Immature natural killer cell (primary cell): ENCODE results near the gene PRTN3. TPM values are rescaled to one million over a fixed set of nuclear protein-coding genes. Genes with fewer than 3 reads are reported as not detected.
"Not testable (repeated sequence)": the region's sequence is repeated elsewhere in the genome, so short reads cannot be mapped to it uniquely, and the experiment has no call there.

Experiments
- DNase-seq, 3 donors: peaks; one replicate each; pipeline ENCODE4 v3.0.0; 2022; ENCODE audit warnings: mixed read lengths in 1 of 3
- H3K27ac Mint-ChIP-seq, 6 donors: one replicate each; pipeline ENCODE4 v1.8.0; 2020; ENCODE audit warnings: mixed read lengths in 6 of 6, mild to moderate bottlenecking in 5 of 6, inconsistent platforms in 4 of 6, moderate library complexity in 3 of 6
- H3K27me3 Mint-ChIP-seq, 3 donors: one replicate each; pipeline ENCODE4 v1.8.0; 2020 to 2021; ENCODE audit warnings: low read depth in 3 of 3, mild to moderate bottlenecking in 3 of 3, mixed read lengths in 3 of 3, moderate library complexity in 3 of 3, inconsistent platforms in 1 of 3
- H3K36me3 Mint-ChIP-seq, 3 donors: one replicate each; pipeline ENCODE4 v1.8.0; 2020; ENCODE audit warnings: mixed read lengths in 3 of 3, inconsistent platforms in 2 of 3, mild to moderate bottlenecking in 2 of 3
- H3K4me1 Mint-ChIP-seq, 2 donors: one replicate each; pipeline ENCODE4 v1.8.0; 2020; ENCODE audit warnings: inconsistent platforms in 2 of 2, mild to moderate bottlenecking in 2 of 2, mixed read lengths in 2 of 2, moderate library complexity in 1 of 2
- H3K4me3 Mint-ChIP-seq, 5 donors: one replicate each; pipeline ENCODE4 v1.8.0; 2020; ENCODE audit warnings: mild to moderate bottlenecking in 5 of 5, mixed read lengths in 5 of 5, inconsistent platforms in 3 of 5, moderate library complexity in 3 of 5
- H3K9me3 Mint-ChIP-seq, 6 donors: one replicate each; pipeline ENCODE4 v1.8.0; 2020; ENCODE audit warnings: mild to moderate bottlenecking in 6 of 6, mixed read lengths in 6 of 6, inconsistent platforms in 4 of 6, moderate library complexity in 3 of 6
- polyA plus RNA-seq, 3 donors: library from polyadenylated mRNA; unstranded; fragments of 300-500 nt; fragmentation: Illumina TruSeq; gene quantifications; one replicate each; pipeline ENCODE4 v1.2.3, GENCODE V29; 2021

Gene PRTN3
- polyA plus RNA-seq, 3 donors from 2014 or later: not detected

GRCh38 chr19:815079-815774 lies 25.6 kb upstream of the PRTN3 start:
- Mint-ChIP-seq H3K27me3 (peaks cover 16 to 29% (median 23%) of the 10 kb centered on the region in 3 donors), H3K27ac (no peak overlapping the region), H3K9me3 (peaks cover 0 to 2% (median 0%) of the 10 kb centered on the region in 6 donors), H3K4me1 (no peaks in the 10 kb centered on the region), H3K4me3 (no peak overlapping the region), H3K36me3 (peaks cover 8 to 16% (median 14%) of the 10 kb centered on the region in 3 donors)
- DNase-seq: no peak

GRCh38 chr19:815775-816499 lies 24.9 kb upstream of the PRTN3 start:
- H3K4me1 Mint-ChIP-seq: no peaks in the 10 kb centered on the region
- peaks cover 0 to 2% (median 0%) of the 10 kb centered on the region in 6 donors for H3K9me3 Mint-ChIP-seq
- peaks cover 8 to 16% (median 14%) of the 10 kb centered on the region in 3 donors for H3K36me3 Mint-ChIP-seq
- DNase-seq: no peak
- no peak overlapping the region for H3K4me3 Mint-ChIP-seq
- H3K27me3 Mint-ChIP-seq: peaks cover 19 to 29% (median 21%) of the 10 kb centered on the region in 3 donors
- peak overlapping the region in 3 of 6 donors; percentile 37 to 57 (median 39) for H3K27ac Mint-ChIP-seq

DNA sequence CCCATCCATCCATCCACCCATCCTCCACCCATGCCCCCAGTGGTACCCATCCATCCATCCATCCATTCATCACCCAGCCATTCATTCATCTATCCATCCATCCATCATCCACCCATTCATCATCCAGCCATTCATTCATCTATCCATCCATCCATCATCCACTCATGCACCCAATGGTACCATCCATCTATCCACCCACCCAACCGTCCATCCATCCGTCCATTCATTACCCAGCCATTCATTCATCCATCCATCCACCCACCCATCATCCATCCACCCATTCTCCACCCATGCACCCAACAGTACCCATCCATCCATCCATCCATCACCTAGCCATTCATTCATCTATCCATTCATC lies 24.3 kb upstream of the PRTN3 start:
- peaks cover 17 to 25% (median 17%) of the 10 kb centered on the region in 3 donors for H3K27me3 Mint-ChIP-seq
- peak overlapping the region in 1 of 5 donors; percentile 27 for H3K4me3 Mint-ChIP-seq
- H3K4me1 Mint-ChIP-seq: no peaks in the 10 kb centered on the region
- H3K27ac Mint-ChIP-seq: peak overlapping the region in 4 of 6 donors; percentile 20 to 72 (median 38)
- peaks cover 0 to 2% (median 0%) of the 10 kb centered on the region in 6 donors for H3K9me3 Mint-ChIP-seq
- H3K36me3 Mint-ChIP-seq: peaks cover 6 to 14% (median 11%) of the 10 kb centered on the region in 3 donors
- DNase-seq: no peak

GRCh38 chr19:820212-820611 lies 20.6 kb upstream of the PRTN3 start:
- not testable (repeated sequence) for H3K4me1 Mint-ChIP-seq, H3K27ac Mint-ChIP-seq, H3K9me3 Mint-ChIP-seq, DNase-seq, H3K4me3 Mint-ChIP-seq
- peaks cover 8 to 13% (median 13%) of the 10 kb centered on the region in 3 donors for H3K27me3 Mint-ChIP-seq
- peaks cover 4 to 11% (median 11%) of the 10 kb centered on the region in 3 donors for H3K36me3 Mint-ChIP-seq

DNA sequence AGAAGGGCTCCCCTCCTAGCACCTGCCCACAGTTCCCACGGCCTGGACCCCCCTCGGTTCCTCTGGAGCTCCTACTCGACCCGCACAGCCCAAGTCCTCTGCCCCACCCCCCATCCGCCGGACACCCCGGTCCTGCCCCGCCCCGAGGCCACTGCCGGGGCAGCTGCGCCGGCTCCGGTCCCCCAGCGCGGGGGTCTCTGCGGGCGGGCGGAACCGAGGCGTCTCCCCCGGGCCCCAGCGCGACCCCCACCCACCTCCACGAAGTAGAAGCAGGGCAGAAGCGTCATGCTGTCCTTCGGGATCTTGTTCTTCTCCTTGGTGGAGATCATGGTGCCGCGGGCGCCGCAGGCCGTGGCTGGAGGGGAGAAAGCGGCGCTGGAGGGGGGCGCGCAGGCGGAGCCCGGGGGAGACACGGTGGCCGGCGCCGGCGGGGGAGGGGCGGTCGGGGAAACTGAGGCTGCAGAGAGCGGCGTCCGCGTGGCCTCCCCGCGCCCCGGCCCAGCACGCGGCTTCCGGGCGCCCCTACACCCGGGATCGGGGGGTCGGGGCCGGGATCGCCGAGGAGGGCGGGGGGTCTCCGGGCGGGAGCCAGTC lies 19.5 kb upstream of the PRTN3 start:
- DNase-seq: no peak
- no peaks in the 10 kb centered on the region for H3K4me1 Mint-ChIP-seq
- H3K9me3 Mint-ChIP-seq: peaks cover 0 to 2% (median 0%) of the 10 kb centered on the region in 6 donors
- H3K27me3 Mint-ChIP-seq: peaks cover 6 to 7% (median 7%) of the 10 kb centered on the region in 3 donors
- no peak overlapping the region for H3K4me3 Mint-ChIP-seq
- H3K36me3 Mint-ChIP-seq: peaks cover 3 to 6% (median 5%) of the 10 kb centered on the region in 3 donors
- no peak overlapping the region for H3K27ac Mint-ChIP-seq

- Mint-ChIP-seq H3K4me1 (no peaks in the 10 kb centered on the region), H3K27me3 (peaks cover 5 to 7% (median 6%) of the 10 kb centered on the region in 3 donors), H3K36me3 (no peaks in the 10 kb centered on the region), H3K4me3 (peak within 1 kb of the TSS in 1 of 5 donors; percentile 30), H3K9me3 (peaks cover 0 to 2% (median 0%) of the 10 kb centered on the region in 6 donors), H3K27ac (no peak within 1 kb of the TSS)
- no peak for DNase-seq
These were observed 18.8 kb upstream of the PRTN3 start, which contains the start of gene PLPPR3 for GRCh38 chr19:821825-822503. Gene PLPPR3, minus strand, starts transcription at chr19:821955. Its CDS starts 396 bp downstream, at chr19:821559.

GRCh38 chr19:823565-824121 lies 17.2 kb upstream of the PRTN3 start:
- no peak overlapping the region for H3K27ac Mint-ChIP-seq

DNA sequence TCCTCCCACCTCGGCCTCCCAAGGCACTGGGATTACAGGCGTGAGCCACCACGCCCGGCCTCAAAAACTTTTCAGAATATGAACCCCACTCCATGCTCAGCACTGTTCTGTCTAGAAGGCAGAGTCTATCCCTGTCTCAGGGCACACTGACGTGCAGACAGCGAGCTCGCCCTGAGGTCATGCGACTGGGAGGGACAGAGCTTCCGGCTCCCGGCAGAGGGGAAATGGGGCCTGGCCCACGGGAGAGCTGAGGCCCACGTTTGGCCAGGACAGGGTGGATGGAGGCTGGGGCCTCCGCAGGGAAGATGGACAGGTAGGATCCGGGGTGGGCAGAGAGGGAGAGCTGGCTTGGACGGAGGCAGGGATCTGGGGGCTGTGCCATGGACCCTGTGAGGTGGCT lies 15.9 kb upstream of the PRTN3 start:
- H3K9me3 Mint-ChIP-seq: no peaks in the 10 kb centered on the region
- no peaks in the 10 kb centered on the region for H3K36me3 Mint-ChIP-seq
- peaks cover 1 to 9% (median 6%) of the 10 kb centered on the region in 3 donors for H3K27me3 Mint-ChIP-seq
- no peak overlapping the region for H3K27ac Mint-ChIP-seq
- no peak for DNase-seq
- H3K4me1 Mint-ChIP-seq: no peaks in the 10 kb centered on the region
- no peak overlapping the region for H3K4me3 Mint-ChIP-seq

More at GRCh38 chr19:823565-824121, 17.2 kb upstream of the PRTN3 start:
- no peaks in the 10 kb centered on the region for H3K36me3 Mint-ChIP-seq
- no peaks in the 10 kb centered on the region for H3K4me1 Mint-ChIP-seq
- peaks cover 0 to 7% (median 6%) of the 10 kb centered on the region in 3 donors for H3K27me3 Mint-ChIP-seq
- DNase-seq: no peak
- no peak overlapping the region for H3K4me3 Mint-ChIP-seq
- H3K9me3 Mint-ChIP-seq: no peaks in the 10 kb centered on the region

GRCh38 chr19:825897-826644 lies 14.7 kb upstream of the PRTN3 start:
- no peaks in the 10 kb centered on the region for H3K36me3 Mint-ChIP-seq

GRCh38 chr19:827314-827709 lies 13.5 kb upstream of the PRTN3 start:
- no peaks in the 10 kb centered on the region for H3K4me1 Mint-ChIP-seq
- no peak overlapping the region for H3K27ac Mint-ChIP-seq
- H3K27me3 Mint-ChIP-seq: peaks cover 0 to 6% (median 1%) of the 10 kb centered on the region in 3 donors
- H3K36me3 Mint-ChIP-seq: no peaks in the 10 kb centered on the region
- DNase-seq: no peak
- H3K9me3 Mint-ChIP-seq: no peaks in the 10 kb centered on the region
- H3K4me3 Mint-ChIP-seq: no peak overlapping the region

More at GRCh38 chr19:825897-826644, 14.7 kb upstream of the PRTN3 start:
- Mint-ChIP-seq H3K9me3 (no peaks in the 10 kb centered on the region), H3K27me3 (peaks cover 0 to 6% (median 1%) of the 10 kb centered on the region in 3 donors), H3K4me1 (no peaks in the 10 kb centered on the region), H3K27ac (no peak overlapping the region), H3K4me3 (no peak overlapping the region)
- DNase-seq: no peak

DNA sequence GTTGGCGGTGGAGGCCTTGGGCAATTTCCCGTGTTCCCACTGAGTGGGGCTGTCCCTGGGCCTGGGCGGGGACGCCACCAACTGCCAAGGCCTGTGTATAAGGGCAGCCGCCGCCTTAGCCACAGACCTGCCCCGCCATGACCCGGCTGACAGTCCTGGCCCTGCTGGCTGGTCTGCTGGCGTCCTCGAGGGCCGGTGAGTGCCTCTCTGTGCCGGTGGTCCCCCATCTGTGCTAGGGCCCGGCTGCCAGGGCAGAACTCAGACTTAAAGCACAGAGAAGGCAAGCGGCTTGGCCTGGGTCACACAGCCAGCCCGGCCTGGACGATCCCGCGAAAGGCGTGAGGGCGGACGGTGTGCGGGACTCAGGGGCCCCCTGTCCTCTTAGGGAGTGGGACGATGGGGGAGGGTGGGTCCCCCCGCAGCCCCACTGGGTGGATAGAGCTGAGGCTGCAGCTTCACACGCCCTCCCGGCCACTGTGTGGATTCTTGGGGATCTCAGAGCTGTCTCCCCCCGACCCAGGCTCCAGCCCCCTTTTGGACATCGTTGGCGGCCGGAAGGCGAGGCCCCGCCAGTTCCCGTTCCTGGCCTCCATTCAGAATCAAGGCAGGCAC lies 13.0 kb upstream of the PRTN3 start, which contains the start of gene AZU1:
Gene AZU1 (plus strand): TSS at position 128 of the 612 bp plus-strand sequence. CDS start 10 bp downstream, at position 138.
- H3K27me3 Mint-ChIP-seq: peaks cover 0 to 6% (median 1%) of the 10 kb centered on the region in 3 donors
- H3K9me3 Mint-ChIP-seq: no peaks in the 10 kb centered on the region
- H3K4me3 Mint-ChIP-seq: no peak within 1 kb of the TSS
- DNase-seq: no peak
- H3K27ac Mint-ChIP-seq: no peak within 1 kb of the TSS
- H3K36me3 Mint-ChIP-seq: no peaks in the 10 kb centered on the region
- H3K4me1 Mint-ChIP-seq: no peaks in the 10 kb centered on the region

GRCh38 chr19:829129-829758 lies 11.6 kb upstream of the PRTN3 start:
- no peak for DNase-seq
- Mint-ChIP-seq H3K36me3 (no peaks in the 10 kb centered on the region), H3K4me3 (no peak overlapping the region), H3K4me1 (no peaks in the 10 kb centered on the region), H3K27me3 (peaks cover 0 to 3% (median 1%) of the 10 kb centered on the region in 3 donors), H3K27ac (no peak overlapping the region), H3K9me3 (no peaks in the 10 kb centered on the region)
